NCI-H1417 treated with DMSO at 0.1 percent for 48 hours (cell line): ENCODE data around the gene TMED5.

Experiments
- DNase-seq: peaks from one replicate; lab custom pipeline; 2025; lab: John Stamatoyannopoulos, UW

The TMED5 gene

GRCh38 chr1:93123201-93123783 is 56.9 kb downstream of the TMED5 start:
- DNase-seq: no peak

GRCh38 chr1:93120614-93121013 is 59.6 kb downstream of the TMED5 start:
- DNase-seq: no peak

GRCh38 chr1:93114391-93114790 is 65.8 kb downstream of the TMED5 start:
- DNase-seq: no peak

GRCh38 chr1:93113127-93113526 is 67.1 kb downstream of the TMED5 start:
- DNase-seq: no peak

GRCh38 chr1:93111561-93111960 is 68.7 kb downstream of the TMED5 start:
- DNase-seq: no peak

GRCh38 chr1:93111065-93111464 is 69.1 kb downstream of the TMED5 start:
- no peak for DNase-seq

- DNase-seq: no peak
These were observed 70.6 kb downstream of the TMED5 start for GRCh38 chr1:93109578-93109977.

GRCh38 chr1:93108335-93108734 is 71.9 kb downstream of the TMED5 start:
- no peak for DNase-seq

GRCh38 chr1:93107395-93107794 is 72.8 kb downstream of the TMED5 start:
- DNase-seq: no peak

- no peak for DNase-seq
These were observed 74.0 kb downstream of the TMED5 start for GRCh38 chr1:93106226-93106625.

GRCh38 chr1:93102142-93102541 is 78.1 kb downstream of the TMED5 start:
- DNase-seq: no peak
